ENCODE data around the gene IP6K1.
"Not testable (repeated sequence)": the region's sequence is repeated elsewhere in the genome, so short reads cannot be mapped to it uniquely, and the experiment has no call there.

The IP6K1 gene

GRCh38 chr3:49786357-49787181 is at the start of gene IP6K1:
TSS of gene IP6K1 (minus strand) at chr3:49786542. CDS start at chr3:49748040, 38,502 bp downstream.
- peak; percentile 100 for DNase-seq

- no peak for DNase-seq
These were observed 45.0 kb upstream of the IP6K1 start for GRCh38 chr3:49831341-49831740.

- DNase-seq, result no peak
These were observed 39.7 kb upstream of the IP6K1 start for GRCh38 chr3:49826016-49826415.

GRCh38 chr3:49823131-49823530 is 36.8 kb upstream of the IP6K1 start:
- DNase-seq, result not testable (repeated sequence)

GRCh38 chr3:49813497-49814174 is 27.3 kb upstream of the IP6K1 start, which contains the start of gene UBA7:
TSS of gene UBA7 (minus strand) at chr3:49813953. CDS start at chr3:49813787, 166 bp downstream.
- DNase-seq, result peak; percentile 43 to 60

- DNase-seq, result no peak
These were observed 26.7 kb upstream of the IP6K1 start for GRCh38 chr3:49812916-49813496.

- no peak for DNase-seq
These were observed 21.2 kb upstream of the IP6K1 start for GRCh38 chr3:49807431-49808114.

- DNase-seq, result no peak
These were observed 20.5 kb upstream of the IP6K1 start for GRCh38 chr3:49806850-49807249.

GRCh38 chr3:49805897-49806701 is 19.8 kb upstream of the IP6K1 start:
- peak; percentile 13 to 37 for DNase-seq

- peak in 1 of 2 donors; percentile 65 for DNase-seq
These were observed 19.0 kb upstream of the IP6K1 start for GRCh38 chr3:49805367-49805782.

GRCh38 chr3:49804141-49805041 is 18.0 kb upstream of the IP6K1 start:
- DNase-seq, result no peak

- peak; percentile 36 to 47 for DNase-seq
These were observed 17.3 kb upstream of the IP6K1 start for GRCh38 chr3:49803465-49804140.

GRCh38 chr3:49802719-49803464 is 16.6 kb upstream of the IP6K1 start, which contains the start of gene INKA1:
TSS of gene INKA1 (plus strand) at chr3:49803261. CDS start at chr3:49803393, 132 bp downstream.
- peak; percentile 88 to 90 for DNase-seq

- DNase-seq, result no peak
These were observed 14.8 kb upstream of the IP6K1 start for GRCh38 chr3:49801160-49801559.

- no peak for DNase-seq
These were observed 13.4 kb upstream of the IP6K1 start, which contains the start of gene CDHR4 for GRCh38 chr3:49799761-49800160. TSS of gene CDHR4 (minus strand) at chr3:49799873. CDS start at chr3:49799812, 61 bp downstream.

GRCh38 chr3:49799105-49799504 is 12.8 kb upstream of the IP6K1 start:
- no peak for DNase-seq

- no peak for DNase-seq
These were observed 8.9 kb upstream of the IP6K1 start for GRCh38 chr3:49794926-49795905.

- DNase-seq, result no peak
These were observed 8.1 kb upstream of the IP6K1 start for GRCh38 chr3:49794431-49794830.

Data from CD4-positive, alpha-beta T cell treated with Interleukin-4 for 1 hour (primary cell).